NCI-H2196 treated with DMSO at 0.1 percent for 48 hours (cell line): ENCODE results near the gene TMEM239.
"Not testable (repeated sequence)": the region's sequence is repeated elsewhere in the genome, so short reads cannot be mapped to it uniquely, and the experiment has no call there.

Source experiments
- DNase-seq: peaks from one replicate; lab custom pipeline; 2025; ENCODE audit not compliant: unreplicated experiment; lab: John Stamatoyannopoulos, UW

TMEM239 gene

DNA sequence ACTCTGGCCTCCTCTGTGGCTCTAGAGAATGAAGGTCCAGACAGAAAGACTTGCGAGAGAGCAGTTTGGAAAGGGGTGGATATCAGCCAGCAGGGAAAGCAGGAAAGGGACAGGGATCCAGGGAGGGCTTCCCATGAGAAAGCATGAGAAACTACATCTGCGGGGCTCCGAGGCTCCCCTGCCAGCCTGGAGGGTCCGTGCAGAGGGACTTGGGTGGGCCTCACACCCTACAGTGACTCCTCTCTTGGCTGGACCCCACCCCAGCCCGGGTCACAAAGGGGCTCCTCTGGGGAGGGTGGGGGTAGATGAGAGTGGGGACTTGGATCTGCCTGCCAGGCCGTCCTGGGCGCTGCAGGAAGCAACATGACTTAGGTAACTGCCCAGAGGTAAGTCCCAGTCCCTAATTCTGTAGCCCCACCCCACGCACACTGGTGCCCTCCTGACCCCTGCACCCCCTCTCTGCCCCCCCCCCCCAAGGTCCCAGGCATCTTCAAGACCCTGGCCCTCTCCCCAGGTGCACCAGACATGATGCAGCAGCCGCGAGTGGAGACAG is at the start of gene TMEM239:
Gene TMEM239 (plus strand): TSS at position 335 of the 553 bp plus-strand sequence. CDS start 191 bp downstream, at position 526.
- no peak for DNase-seq

GRCh38 chr20:2767768-2768631 is 48.2 kb upstream of the TMEM239 start:
- peak; percentile 81 for DNase-seq

DNA sequence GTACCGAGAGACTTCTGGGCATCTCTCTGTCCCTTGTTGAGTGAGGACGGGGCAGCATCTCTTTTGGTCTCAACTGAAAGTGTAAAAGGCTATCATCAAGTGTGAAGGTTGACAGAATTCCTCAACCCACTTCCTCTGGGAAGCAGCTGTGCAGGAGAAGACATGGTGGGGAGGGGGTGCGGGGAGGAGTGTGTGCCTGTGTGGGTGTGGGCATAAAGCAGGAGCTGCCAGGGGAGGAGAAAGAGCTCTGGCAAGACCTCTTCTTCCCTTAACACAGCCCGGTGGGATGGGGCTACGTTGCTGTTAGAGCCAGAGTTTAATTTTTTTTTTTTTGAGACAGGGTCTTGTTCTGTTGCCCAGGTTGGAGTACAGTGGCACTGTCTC is 47.5 kb upstream of the TMEM239 start:
- DNase-seq, result no peak

DNA sequence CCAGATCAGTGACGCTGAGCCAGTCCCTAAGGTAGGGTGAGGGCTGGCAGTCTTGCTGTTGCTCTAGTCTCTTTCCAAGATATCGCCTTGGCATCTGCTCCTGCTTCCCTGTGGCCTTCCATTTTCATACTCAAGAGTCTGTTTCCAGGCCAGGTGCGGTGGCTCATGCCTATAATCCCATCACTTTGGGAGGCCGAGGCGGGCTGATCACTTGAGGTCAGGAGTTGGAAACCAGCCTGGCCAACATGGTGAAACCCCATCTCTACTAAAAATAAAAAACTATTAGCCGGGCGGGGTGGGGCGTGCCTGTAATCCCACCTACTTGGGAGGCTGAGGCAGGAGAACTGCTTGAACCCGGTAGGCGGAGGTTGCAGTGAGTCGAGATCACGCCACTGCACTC is 46.1 kb upstream of the TMEM239 start:
- not testable (repeated sequence) for DNase-seq

GRCh38 chr20:2771631-2772080 is 44.5 kb upstream of the TMEM239 start:
- no peak for DNase-seq

DNA sequence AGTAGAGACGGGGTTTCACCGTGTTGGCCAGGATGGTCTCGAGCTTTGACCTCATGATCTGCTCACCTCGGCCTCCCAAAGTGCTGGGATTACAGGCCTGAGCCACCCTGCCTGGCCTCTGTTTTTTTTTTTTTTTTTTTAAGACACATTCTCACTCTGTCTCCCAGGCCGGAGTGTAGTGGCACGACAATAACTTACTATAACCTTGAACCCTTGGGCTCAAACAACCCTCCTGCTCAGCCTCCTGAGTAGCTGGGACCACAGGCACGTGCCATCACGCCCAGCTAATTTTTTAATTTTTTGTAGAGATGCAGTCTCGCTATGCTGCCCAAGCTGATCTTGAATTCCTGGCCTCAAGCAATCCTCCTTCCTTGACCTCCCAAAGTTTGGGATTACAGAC is 42.4 kb upstream of the TMEM239 start:
- no peak for DNase-seq

DNA sequence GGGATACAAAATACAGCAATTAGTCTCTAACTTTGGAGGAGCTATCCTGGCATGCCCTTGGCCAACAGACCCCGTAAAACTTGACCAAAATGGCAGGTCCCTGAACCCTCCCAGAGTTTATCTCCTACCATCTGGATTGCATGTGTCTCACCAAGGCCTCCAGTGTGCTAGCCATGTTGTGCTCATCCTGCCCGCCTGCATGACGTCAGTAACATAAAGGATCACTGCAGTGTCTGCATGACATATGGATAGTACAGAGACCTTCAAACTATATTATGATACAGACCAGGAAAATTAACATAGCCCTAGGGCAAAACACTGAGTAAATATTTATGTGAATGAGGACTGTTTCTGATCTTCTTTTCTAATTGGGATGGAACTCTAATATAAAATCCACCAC is 41.0 kb upstream of the TMEM239 start:
- DNase-seq, result no peak

DNA sequence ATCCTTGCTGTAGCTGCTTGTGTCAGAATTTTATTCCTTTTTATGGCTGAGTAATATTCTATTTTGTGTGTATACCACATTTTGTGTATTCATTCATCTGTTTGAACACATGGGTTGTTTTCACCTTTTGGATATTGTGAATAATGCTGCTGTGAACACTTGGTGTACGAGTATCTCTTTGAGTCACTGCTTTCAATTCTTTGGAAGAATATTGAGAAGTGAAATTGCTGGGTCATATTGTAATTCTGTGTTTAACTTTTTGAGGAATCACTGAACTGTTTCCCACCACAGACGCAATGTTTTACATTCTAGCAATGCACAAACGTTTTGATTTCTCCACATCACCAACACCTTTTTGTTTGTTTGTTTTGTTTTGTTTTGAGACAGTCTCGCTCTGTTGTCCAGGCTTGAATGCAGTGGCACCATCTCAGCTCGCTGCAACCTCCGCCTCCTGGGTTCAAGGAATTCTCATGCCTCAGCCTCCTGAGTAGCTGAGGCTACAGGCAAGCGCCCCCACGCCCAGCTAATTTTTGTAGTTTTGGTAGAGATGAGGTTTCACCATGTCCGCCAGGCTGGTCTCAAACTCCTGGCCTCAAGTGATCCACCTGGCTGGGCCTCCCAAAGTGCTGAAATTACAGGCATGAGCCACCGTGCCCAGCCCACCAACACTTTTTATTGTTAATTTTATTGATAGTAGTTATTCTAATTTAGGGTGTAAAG is 37.4 kb upstream of the TMEM239 start:
- DNase-seq, result no peak

GRCh38 chr20:2780948-2781347 is 35.2 kb upstream of the TMEM239 start:
- DNase-seq, result no peak

GRCh38 chr20:2783908-2784566 is 32.1 kb upstream of the TMEM239 start:
- DNase-seq, result no peak

GRCh38 chr20:2793471-2793870 is 22.7 kb upstream of the TMEM239 start:
- DNase-seq, result no peak

GRCh38 chr20:2794202-2794748 is 21.9 kb upstream of the TMEM239 start:
- DNase-seq, result no peak

DNA sequence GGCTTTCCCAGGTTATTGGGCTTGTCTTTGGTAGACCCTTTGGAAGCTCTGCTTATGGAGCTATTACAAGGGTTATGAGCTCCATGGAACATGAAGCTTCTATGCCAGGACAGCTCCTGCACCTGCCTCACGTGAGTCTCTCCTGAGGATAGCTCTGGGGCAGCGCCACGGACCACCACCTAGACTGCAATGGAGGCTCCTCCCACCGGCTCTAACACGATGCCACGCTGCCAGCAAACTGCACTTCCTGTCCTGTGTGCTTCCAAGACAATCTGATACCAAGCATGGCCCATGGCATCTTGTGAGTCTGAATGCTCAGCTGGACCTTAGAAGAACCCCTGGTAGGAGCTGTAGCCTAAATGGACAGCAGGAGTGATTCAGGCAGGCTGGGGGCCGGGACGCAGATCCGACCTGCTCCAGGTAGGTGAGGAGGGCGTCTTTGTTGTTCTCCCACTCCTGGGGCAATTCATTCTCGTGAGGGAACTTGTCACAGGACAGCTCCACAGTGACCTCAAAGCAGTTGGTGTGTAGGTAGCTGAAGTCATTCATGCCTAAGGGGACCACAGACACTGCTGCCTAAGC is 21.2 kb upstream of the TMEM239 start:
- no peak for DNase-seq

DNA sequence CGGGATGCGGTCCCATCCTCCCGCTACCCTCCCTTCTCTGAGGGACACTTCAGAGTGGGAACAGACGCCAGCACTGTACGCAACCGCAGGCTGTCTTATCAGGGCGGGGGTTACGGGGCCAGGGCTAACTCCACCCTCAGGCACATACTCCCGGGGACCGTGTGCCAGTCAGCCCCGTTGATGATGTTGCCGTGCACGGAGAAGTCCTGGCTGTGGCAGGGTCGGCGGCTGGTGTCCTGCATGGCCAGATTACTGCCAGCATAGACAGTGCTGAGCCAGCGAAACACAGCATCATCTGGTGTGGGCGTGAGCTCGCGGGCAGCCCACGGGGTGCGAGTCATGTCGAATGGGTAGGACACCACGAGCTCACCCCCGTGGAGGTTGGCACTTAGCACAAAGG is 20.7 kb upstream of the TMEM239 start:
- DNase-seq, result no peak

GRCh38 chr20:2796011-2796660 is 20.0 kb upstream of the TMEM239 start:
- no peak for DNase-seq

DNA sequence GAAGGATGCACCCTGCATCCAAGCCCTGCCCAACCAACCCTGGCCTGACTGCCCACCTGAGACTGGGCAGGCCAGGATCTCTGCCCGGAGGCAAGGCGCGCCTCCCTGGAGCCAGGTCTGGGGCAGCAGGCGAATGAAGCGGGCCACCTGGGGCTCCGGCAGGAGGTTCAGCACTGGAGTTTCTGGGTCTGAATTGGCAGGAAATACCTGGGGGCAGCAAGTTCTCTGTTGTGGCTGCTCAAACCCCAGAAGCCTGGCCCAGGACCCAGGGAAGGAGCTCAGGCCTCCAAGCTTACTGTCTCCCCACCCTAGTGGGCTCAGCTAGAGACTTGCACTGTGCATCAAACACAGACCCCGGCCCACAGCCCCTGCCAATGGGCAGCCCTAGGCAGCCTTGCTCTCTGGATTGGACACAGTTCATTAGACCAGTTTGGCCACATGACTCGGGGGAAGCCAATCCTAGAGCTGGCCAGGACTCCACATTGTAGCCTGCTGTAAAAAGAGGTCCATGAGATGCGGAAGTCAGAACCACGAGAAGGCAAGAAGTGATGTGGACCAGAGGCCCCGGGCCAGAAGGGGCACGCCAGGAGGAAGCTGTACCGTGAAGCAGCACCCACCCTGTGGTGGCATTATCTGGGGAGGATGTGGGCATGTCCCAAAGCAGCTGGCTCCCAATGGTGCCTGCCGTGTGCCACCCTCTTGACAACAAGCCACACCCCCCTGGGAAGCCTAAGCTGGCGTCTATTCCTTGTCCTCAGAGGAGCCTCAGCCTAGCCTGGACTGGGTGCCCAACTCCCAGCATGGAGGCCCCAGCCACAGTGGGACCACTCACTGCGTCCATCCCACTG is 18.8 kb upstream of the TMEM239 start:
- DNase-seq, result no peak

GRCh38 chr20:2798095-2798805 is 17.9 kb upstream of the TMEM239 start:
- DNase-seq, result no peak

GRCh38 chr20:2798814-2799213 is 17.4 kb upstream of the TMEM239 start:
- DNase-seq, result no peak

DNA sequence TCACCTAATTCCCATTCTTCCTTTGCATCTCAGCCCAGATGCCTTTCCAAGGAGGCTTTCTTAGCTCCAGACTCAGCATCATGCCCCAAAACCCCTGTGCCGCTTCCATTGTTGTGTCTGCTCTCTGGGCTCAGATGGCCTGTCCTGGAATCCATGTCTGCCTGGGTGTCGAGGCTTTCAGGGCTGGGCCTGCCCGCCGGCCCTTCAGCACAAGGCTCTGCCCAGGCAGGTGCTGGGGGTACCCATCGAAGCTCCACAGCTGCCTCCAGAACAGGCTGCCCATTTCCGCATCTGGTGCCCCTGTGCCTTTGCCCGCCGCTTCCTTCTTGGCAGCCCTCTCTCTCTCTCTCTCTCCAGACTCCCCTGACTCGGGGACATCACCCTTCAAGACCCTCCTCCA is 16.9 kb upstream of the TMEM239 start:
- DNase-seq, result no peak
